ENCODE data around the gene CUZD1.
"Not testable (repeated sequence)": the region's sequence is repeated elsewhere in the genome, so short reads cannot be mapped to it uniquely, and the experiment has no call there.

Gene CUZD1

GRCh38 chr10:122877264-122877663, 31.6 kb upstream of the CUZD1 start:
- no peak overlapping the region for H3K4me3 ChIP-seq (ENCODE audit: low read depth, low read length)
- TF ChIP-seq CTCF (IDR thresholded peaks at IDR 0.05; ENCODE audit: borderline replicate concordance, insufficient read depth, low read depth, low read length) = no peak

GRCh38 chr10:122876467-122876855, 30.8 kb upstream of the CUZD1 start:
- H3K4me3 ChIP-seq (ENCODE audit: low read depth, low read length) = no peak overlapping the region
- TF ChIP-seq CTCF (IDR thresholded peaks at IDR 0.05; ENCODE audit: borderline replicate concordance, insufficient read depth, low read depth, low read length) = no peak

GRCh38 chr10:122875843-122876466, 30.3 kb upstream of the CUZD1 start:
- TF ChIP-seq CTCF (IDR thresholded peaks at IDR 0.05; ENCODE audit: borderline replicate concordance, insufficient read depth, low read depth, low read length) = no peak
- no peak overlapping the region for H3K4me3 ChIP-seq (ENCODE audit: low read depth, low read length)

- not testable (repeated sequence) for H3K4me3 ChIP-seq (ENCODE audit: low read depth, low read length)
These were observed 26.3 kb upstream of the CUZD1 start for GRCh38 chr10:122871947-122872346.

GRCh38 chr10:122868768-122869167, 23.1 kb upstream of the CUZD1 start:
- not testable (repeated sequence) for H3K4me3 ChIP-seq (ENCODE audit: low read depth, low read length)

- not testable (repeated sequence) for H3K4me3 ChIP-seq (ENCODE audit: low read depth, low read length)
These were observed 21.3 kb upstream of the CUZD1 start for GRCh38 chr10:122866757-122867482.

GRCh38 chr10:122864901-122865300, 19.2 kb upstream of the CUZD1 start:
- H3K4me3 ChIP-seq (ENCODE audit: low read depth, low read length) = no peak overlapping the region
- no peak for TF ChIP-seq CTCF (IDR thresholded peaks at IDR 0.05; ENCODE audit: borderline replicate concordance, insufficient read depth, low read depth, low read length)

GRCh38 chr10:122864194-122864592, 18.5 kb upstream of the CUZD1 start:
- TF ChIP-seq CTCF (IDR thresholded peaks at IDR 0.05; ENCODE audit: borderline replicate concordance, insufficient read depth, low read depth, low read length) = no peak
- no peak overlapping the region for H3K4me3 ChIP-seq (ENCODE audit: low read depth, low read length)

Measured in GM12875 (cell line).